HAP-1 (cell line): ENCODE data around the gene PNRC2.
"Not testable (repeated sequence)": the region's sequence is repeated elsewhere in the genome, so short reads cannot be mapped to it uniquely, and the experiment has no call there.

ENCODE experiments used
- DNase-seq, 2 experiments: peaks; one replicate each; pipeline ENCODE4 v3.0.0-alpha.2; 2016 to 2020; ENCODE audit warnings: low spot score in 2 of 2
- H3K27me3 ChIP-seq: fragments of 250-450 bp; sonication (Bioruptor Pico); 2 replicates; pipeline ENCODE4 v1.5.1; 2020; ENCODE audit warnings: low read depth, mild to moderate bottlenecking, moderate library complexity
- H3K36me3 ChIP-seq: fragments of 250-450 bp; sonication (Bioruptor Pico); replicated peaks from 2 replicates; pipeline ENCODE4 v1.5.1; 2020; ENCODE audit warnings: mild to moderate bottlenecking
- H3K4me1 ChIP-seq: fragments of 250-450 bp; sonication (Bioruptor Pico); 2 replicates; pipeline ENCODE4 v1.5.1; 2020; ENCODE audit warnings: mild to moderate bottlenecking
- H3K4me3 ChIP-seq: fragments of 250-450 bp; sonication (Bioruptor Pico); 2 replicates; pipeline ENCODE4 v1.5.1; 2020; ENCODE audit warnings: mild to moderate bottlenecking, moderate library complexity
- H3K9me3 ChIP-seq: fragments of 250-450 bp; sonication (Bioruptor Pico); 2 replicates; pipeline ENCODE4 v1.5.1; 2020; ENCODE audit warnings: mild to moderate bottlenecking, moderate library complexity
- in situ Hi-C: fragments of 300-500 bp; cut with MboI; formaldehyde crosslinking; loops from 3 replicates; pipeline ENCODE4 v1.14.3; 2020; ENCODE audit warnings: low sequenced_read_pairs, inconsistent platforms, mixed read lengths

The PNRC2 gene

DNA sequence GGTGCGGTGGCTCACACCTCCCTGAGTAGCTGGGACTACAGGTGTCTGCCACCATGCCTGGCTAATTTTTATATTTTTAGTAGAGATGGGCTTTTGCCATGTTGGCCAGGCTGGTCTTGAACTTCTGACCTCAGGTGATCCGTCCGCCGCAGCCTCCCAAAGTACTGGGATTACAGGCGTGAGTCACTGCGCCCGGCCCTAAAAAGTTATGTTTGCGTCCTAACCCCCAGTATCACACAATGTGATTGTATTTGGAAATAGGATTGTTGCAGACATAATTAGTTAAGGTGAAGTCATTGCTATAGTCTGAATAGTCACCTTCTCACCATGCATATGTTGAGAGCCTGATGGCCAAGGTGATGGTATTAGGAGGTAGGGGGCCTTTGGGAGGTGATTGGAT is 53.2 kb downstream of the PNRC2 start:
- DNase-seq, H3K27me3 ChIP-seq, H3K36me3 ChIP-seq, H3K9me3 ChIP-seq, in situ Hi-C loops, H3K4me3 ChIP-seq: not testable (repeated sequence)
- H3K4me1 ChIP-seq = peaks cover 27% of the 10 kb centered on the region
